ENCODE data around the gene TMEM191B. TPM values are rescaled to one million over a fixed set of nuclear protein-coding genes. Genes with fewer than 3 reads are reported as not detected.

Gene TMEM191B
- total RNA-seq, result 1.1 and 3.4 TPM in 2 replicates

GRCh38 chr22:18527752-18528596 lies at the start of gene TMEM191B:
Gene TMEM191B (plus strand): TSS chr22:18527802. CDS start chr22:18527981, 179 bp downstream.

GRCh38 chr22:18518061-18518460 lies 9.5 kb upstream of the TMEM191B start, which contains the start of gene GGTLC3:
Gene GGTLC3 (minus strand): TSS chr22:18518161. CDS start chr22:18517897, 264 bp downstream.

Other genes starting within 250 kb of the TMEM191B start
- gene GGTLC3, start 9.6 kb upstream of the TMEM191B start, total RNA-seq, result not detected in 2 replicates
- gene RIMBP3, start 84.1 kb downstream of the TMEM191B start, total RNA-seq, result under 0.01 TPM in 1 of 2 replicates, not detected in the other